Ectodermal cell (in vitro differentiated cells): ENCODE measurements around the gene CHEK1. TPM values are rescaled to one million over a fixed set of nuclear protein-coding genes. Genes with fewer than 3 reads are reported as not detected.
"Not testable (repeated sequence)": the region's sequence is repeated elsewhere in the genome, so short reads cannot be mapped to it uniquely, and the experiment has no call there.

ENCODE experiments used
- H3K27ac ChIP-seq: 2 replicates; pipeline ENCODE4 v1.7.0; 2013; ENCODE audit warnings: mild to moderate bottlenecking, low read depth, low read length; ENCODE audit not compliant: insufficient read depth, poor library complexity, severe bottlenecking
- H3K27me3 ChIP-seq: 2 replicates; pipeline ENCODE4 v1.7.0; 2013; ENCODE audit warnings: mild to moderate bottlenecking, low read length; ENCODE audit not compliant: insufficient read depth, control insufficient read depth, poor library complexity, severe bottlenecking
- H3K36me3 ChIP-seq: one replicate; pipeline ENCODE4 v1.7.0; 2013; ENCODE audit warnings: low read length; ENCODE audit not compliant: control insufficient read depth, insufficient read depth
- H3K4me1 ChIP-seq: one replicate; pipeline ENCODE4 v1.7.0; 2013; ENCODE audit warnings: low read length; ENCODE audit not compliant: control insufficient read depth, insufficient read depth
- H3K4me3 ChIP-seq: 2 replicates; pipeline ENCODE4 v1.7.0; 2013; ENCODE audit warnings: low read depth, low read length, control low read depth; ENCODE audit not compliant: insufficient read depth
- H3K9me3 ChIP-seq: 2 replicates; pipeline ENCODE4 v1.7.0; 2013; ENCODE audit warnings: mild to moderate bottlenecking, low read length, moderate library complexity; ENCODE audit not compliant: control insufficient read depth
- WGBS, 2 experiments: methylation state at CpG; one replicate each; pipeline ENCODE4 v1.1.7; 2013; ENCODE audit warnings: missing lambda C conversion rate in 2 of 2; 5-methylcytosine and 5-hydroxymethylcytosine counted together
- polyA plus RNA-seq, 4 experiments: library from polyadenylated mRNA; stranded (reverse); fragments of 50-300 nt; gene quantifications; one replicate each; pipeline ENCODE4 v1.2.3, GENCODE V29; 2013

The CHEK1 gene
- polyA plus RNA-seq (2013, experiment 1 of 4) = 99.6 TPM
- 96.6 TPM for polyA plus RNA-seq (2013, experiment 2 of 4)
- 71.4 TPM for polyA plus RNA-seq (2013, experiment 3 of 4)
- polyA plus RNA-seq (2013, experiment 4 of 4) = 76.1 TPM

DNA sequence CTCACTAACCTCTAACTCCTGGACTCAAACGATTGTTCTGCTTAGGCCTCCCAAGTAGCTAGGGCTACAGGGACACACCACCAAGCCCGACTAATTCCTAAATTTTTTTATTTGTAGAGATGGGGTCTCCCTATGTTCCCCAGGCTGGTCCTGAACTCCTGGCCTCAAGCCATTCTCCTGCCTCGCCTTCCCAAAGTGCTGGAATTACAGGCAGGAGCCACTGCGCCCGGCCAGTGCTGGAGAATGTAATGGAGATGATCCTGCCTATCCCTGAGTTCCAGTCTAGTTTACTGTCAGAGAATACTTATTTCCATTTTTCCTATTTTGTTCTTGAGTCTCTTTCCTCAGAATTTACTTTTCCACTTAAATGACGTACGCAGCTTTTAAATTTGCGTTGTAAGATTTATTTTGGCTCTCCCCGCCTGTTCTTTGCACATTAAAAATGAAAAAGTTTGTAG, at the start of gene CHEK1:
TSS of gene CHEK1 (plus strand) at position 408 of the 458 bp plus-strand sequence. CDS start 1,606 bp downstream, outside the sequence.
- Histone ChIP-seq H3K4me3 (peak within 1 kb of the TSS; percentile 86), H3K4me1 (no peaks in the 10 kb centered on the region), H3K9me3 (no peaks in the 10 kb centered on the region), H3K27me3 (no peaks in the 10 kb centered on the region), H3K36me3 (peaks cover 20% of the 10 kb centered on the region), H3K27ac (peak within 1 kb of the TSS; percentile 99)
- WGBS, 2 experiments = 84 to 85% methylated on average over 9 of the region's 9 CpGs

DNA sequence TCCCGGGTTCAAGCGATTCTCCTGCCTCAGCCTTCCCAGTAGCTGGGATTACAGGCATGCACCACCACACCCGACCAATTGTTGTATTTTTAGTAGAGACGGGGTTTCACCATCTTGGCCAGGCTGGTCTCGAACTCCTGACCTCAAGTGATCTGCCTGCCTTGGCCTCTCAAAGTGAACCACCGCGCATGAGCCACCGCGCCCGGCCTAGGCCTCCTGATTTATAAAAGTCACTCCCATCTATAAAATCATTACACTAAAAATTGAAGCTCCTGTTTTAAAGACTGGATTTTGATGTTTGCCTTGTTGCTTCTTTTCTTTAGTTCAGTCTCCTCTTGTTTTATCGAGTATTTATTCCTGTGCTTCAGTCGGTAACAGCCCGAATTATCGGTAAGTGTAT, 47.8 kb upstream of the CHEK1 start:
- H3K36me3 ChIP-seq = peaks cover 50% of the 10 kb centered on the region
- not testable (repeated sequence) for H3K27me3 ChIP-seq, H3K27ac ChIP-seq, H3K9me3 ChIP-seq, H3K4me3 ChIP-seq, H3K4me1 ChIP-seq
- 93 to 94% methylated on average over 14 of the region's 14 CpGs for WGBS, 2 experiments

DNA sequence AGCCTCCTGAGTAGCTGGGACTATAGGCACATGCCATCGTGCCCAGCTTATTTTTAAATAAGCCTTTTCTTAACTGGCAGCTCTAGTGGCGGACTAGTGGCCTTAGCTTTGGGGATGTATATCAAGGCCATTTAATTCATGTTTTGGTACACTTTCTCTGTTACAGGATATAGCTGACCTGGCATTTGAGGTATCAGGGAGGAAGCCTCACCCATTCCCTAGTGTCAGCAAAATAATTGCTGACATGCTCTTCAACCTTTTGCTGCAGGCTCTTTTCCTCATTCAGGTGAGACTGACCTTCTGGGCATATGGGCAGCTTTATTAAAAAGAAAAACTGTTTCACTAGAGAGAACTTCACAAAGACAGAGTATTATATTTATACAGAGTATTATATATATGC, 46.2 kb upstream of the CHEK1 start:
- Histone ChIP-seq H3K9me3 (no peaks in the 10 kb centered on the region), H3K36me3 (peaks cover 49% of the 10 kb centered on the region), H3K4me1 (no peaks in the 10 kb centered on the region), H3K27me3 (no peaks in the 10 kb centered on the region), H3K27ac (no peak overlapping the region), H3K4me3 (no peak overlapping the region)
- 97 to 100% methylated on average over 2 of the region's 2 CpGs for WGBS, 2 experiments

DNA sequence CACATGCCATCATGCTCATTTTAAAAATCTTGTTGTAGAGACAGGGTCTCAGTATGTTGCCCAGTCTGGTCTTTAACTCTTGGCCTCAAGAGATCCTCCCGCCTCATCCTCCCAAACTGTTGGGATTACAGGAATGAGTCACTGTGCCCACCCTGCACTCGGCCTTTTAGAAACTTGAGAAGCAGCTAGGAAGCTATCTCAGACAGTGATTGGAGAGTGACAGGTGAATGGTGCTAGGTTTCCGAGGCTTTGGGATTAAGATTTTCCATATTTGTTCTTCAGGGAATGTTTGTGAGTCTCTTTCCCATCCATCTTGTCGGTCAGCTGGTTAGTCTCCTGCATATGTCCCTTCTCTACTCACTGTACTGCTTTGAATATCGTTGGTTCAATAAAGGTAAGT, 45.2 kb upstream of the CHEK1 start:
- Histone ChIP-seq H3K4me3 (no peak overlapping the region), H3K27me3 (no peaks in the 10 kb centered on the region), H3K27ac (no peak overlapping the region), H3K36me3 (peaks cover 47% of the 10 kb centered on the region), H3K4me1 (no peaks in the 10 kb centered on the region), H3K9me3 (no peaks in the 10 kb centered on the region)
- WGBS, 2 experiments = 97% methylated on average over 5 of the region's 5 CpGs

DNA sequence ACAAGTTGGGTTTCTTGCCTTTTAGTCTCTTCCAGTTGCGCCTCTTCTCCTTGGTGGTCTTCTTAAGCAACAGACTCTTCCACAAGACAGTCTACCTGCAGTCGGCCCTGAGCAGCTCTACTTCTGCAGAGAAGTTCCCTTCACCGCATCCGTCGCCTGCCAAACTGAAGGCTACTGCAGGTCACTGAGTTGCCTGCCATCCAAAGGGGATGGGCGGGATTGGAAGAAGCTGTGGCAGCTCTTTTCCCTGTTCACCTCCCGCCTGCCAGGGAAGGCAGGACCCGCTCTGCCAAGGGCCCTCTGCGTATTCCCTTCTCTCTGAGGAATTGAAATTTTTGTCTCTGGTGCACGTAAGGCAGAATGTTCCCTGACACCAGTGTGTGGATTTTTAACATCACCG, 41.5 kb upstream of the CHEK1 start:
- no peaks in the 10 kb centered on the region for H3K9me3 ChIP-seq
- H3K27ac ChIP-seq = no peak overlapping the region
- no peak overlapping the region for H3K4me3 ChIP-seq
- H3K27me3 ChIP-seq = no peaks in the 10 kb centered on the region
- H3K36me3 ChIP-seq = peaks cover 23% of the 10 kb centered on the region
- WGBS, 2 experiments = 94 to 98% methylated on average over 11 of the region's 11 CpGs
- no peaks in the 10 kb centered on the region for H3K4me1 ChIP-seq

DNA sequence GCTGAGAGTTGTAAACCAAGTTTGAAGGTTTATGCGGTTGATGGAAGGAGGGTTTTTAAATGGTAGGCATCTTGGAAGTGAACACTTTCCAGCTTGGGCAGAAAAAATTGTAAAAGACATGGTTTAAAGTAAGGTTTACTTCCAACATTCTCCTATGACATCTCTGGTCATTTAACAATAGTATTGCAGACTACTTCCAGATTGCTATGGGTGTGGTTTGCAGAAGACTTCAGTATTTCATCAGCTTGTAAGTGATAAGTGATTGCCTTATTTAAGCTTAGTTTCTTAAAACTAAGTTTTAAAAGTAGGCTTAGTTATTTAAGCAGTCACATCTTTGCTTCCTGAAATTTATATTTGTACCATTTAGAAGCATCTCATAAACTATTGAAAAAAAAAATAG, 39.5 kb upstream of the CHEK1 start:
- H3K27me3 ChIP-seq = no peaks in the 10 kb centered on the region
- no peak overlapping the region for H3K27ac ChIP-seq
- H3K9me3 ChIP-seq = no peaks in the 10 kb centered on the region
- no peak overlapping the region for H3K4me3 ChIP-seq
- peaks cover 16% of the 10 kb centered on the region for H3K36me3 ChIP-seq
- H3K4me1 ChIP-seq = no peaks in the 10 kb centered on the region
- WGBS, 2 experiments = 93 to 97% methylated on average over 1 of the region's 1 CpG

DNA sequence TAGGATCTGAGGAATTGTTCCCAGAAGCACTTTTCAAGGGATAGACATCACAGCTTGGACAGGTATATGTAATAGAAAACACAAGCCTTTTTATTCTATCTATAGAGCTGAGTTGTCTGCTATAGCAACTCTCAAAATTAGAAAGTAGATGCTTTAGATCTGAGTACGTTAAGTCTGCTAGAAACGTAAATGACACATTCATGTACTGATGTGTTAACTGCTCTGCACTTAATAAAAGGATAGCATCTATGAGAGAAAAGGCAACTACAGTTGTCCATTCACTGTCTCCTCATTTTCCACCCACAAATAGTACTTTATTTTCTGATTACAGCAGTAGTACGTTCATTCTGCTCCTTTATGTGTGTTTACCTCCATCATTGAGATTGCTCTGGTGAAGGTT, 38.3 kb upstream of the CHEK1 start:
- H3K27ac ChIP-seq = no peak overlapping the region
- H3K27me3 ChIP-seq = no peaks in the 10 kb centered on the region
- 91 to 95% methylated on average over 3 of the region's 3 CpGs for WGBS, 2 experiments
- no peak overlapping the region for H3K4me3 ChIP-seq
- H3K4me1 ChIP-seq = no peaks in the 10 kb centered on the region
- no peaks in the 10 kb centered on the region for H3K9me3 ChIP-seq
- peaks cover 11% of the 10 kb centered on the region for H3K36me3 ChIP-seq

DNA sequence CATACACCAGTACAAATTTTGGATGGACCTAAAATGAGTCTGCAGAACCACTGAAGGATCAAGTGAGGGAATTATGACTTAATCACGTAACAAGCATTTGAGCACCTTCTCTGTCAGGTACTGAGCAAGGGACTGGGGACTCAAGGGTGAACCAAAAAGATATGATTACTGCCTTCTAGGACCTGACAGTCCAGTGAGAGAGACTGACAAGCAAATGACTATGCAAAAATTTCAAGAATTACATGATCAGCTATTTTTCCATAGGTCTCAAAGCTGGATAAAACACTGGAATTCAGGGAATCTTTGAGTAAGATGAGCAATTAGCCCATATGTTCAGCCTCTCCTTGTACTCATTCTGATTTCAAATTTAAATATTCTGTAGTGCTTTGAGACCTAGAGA, 37.5 kb upstream of the CHEK1 start:
- Histone ChIP-seq H3K27ac (no peak overlapping the region), H3K4me1 (no peaks in the 10 kb centered on the region), H3K36me3 (peaks cover 5% of the 10 kb centered on the region), H3K27me3 (no peaks in the 10 kb centered on the region), H3K4me3 (no peak overlapping the region), H3K9me3 (no peaks in the 10 kb centered on the region)
- WGBS, 2 experiments = 97 to 100% methylated on average over 1 of the region's 1 CpG

DNA sequence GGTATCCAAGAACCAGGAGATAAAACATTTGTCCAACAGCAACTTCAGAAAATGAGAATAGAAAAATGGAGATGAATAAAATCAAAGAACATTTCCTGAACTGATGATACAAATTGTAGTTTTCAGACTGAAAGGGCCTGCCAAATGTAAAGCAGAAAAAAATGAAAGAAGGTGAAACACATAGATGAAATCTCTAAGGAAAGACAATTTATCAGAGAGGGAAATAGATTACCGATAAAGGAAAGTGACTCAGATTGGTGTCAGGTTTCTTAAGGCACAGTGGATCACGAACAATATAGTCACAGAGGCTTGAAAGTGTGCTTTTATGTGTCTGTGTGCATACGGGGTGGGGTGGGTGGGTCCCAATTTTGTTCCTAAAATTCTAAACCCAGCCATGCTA, 36.5 kb upstream of the CHEK1 start:
- Histone ChIP-seq H3K9me3 (no peaks in the 10 kb centered on the region), H3K36me3 (peaks cover 5% of the 10 kb centered on the region), H3K27ac (no peak overlapping the region), H3K4me3 (no peak overlapping the region), H3K4me1 (no peaks in the 10 kb centered on the region), H3K27me3 (no peaks in the 10 kb centered on the region)
- WGBS, 2 experiments = 77 to 79% methylated on average over 2 to 3 of the region's 3 CpGs

DNA sequence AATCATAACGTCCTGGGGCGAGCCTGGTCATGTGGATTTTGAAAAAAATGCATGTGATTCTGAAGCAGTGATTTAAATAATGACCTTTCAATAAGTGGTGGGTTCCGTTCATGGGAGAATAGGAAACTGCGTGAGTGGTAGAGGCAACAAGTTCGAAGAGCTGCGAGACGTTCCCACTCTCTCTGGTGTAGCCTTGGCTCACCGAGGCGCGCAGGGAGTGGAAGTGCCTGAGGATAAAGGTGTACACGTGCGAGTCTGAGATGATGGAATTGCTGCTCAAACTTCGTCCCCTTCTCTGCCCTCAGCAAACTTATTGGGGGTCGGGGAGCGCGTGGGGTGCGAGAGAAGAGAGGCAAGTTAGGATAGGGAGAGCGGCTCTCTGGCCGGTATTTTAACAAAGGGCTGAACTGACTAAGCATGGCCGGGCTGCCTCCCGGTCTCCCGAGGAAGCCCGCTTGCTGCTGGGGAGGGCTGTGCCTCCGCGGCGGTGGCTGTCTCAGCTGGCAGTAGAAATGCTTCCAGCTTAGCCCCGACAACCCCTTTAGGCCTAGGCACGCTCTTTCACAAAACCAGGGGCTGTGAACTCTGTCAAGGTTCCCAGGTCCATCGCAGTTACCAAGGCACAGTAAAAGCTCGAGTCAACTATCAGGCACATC, 33.2 kb upstream of the CHEK1 start:
- Histone ChIP-seq H3K36me3 (no peaks in the 10 kb centered on the region), H3K4me1 (no peaks in the 10 kb centered on the region), H3K27me3 (no peaks in the 10 kb centered on the region)

More for the DNA sequence above, 33.2 kb upstream of the CHEK1 start:
- peak overlapping the region; percentile 73 for H3K4me3 ChIP-seq
- H3K27ac ChIP-seq = peak overlapping the region; percentile 89
- WGBS, 2 experiments = 15% methylated on average over 30 of the region's 30 CpGs
- H3K9me3 ChIP-seq = no peaks in the 10 kb centered on the region
